Peyer's patch (tissue), 4 donors: ENCODE measurements around the gene MNAT1. TPM values are rescaled to one million over a fixed set of nuclear protein-coding genes. Genes with fewer than 3 reads are reported as not detected.

ENCODE experiments used
- DNase-seq, 3 donors: peaks; one replicate each; pipeline ENCODE4 v3.0.0-alpha.2; 2017 to 2019
- H3K27ac ChIP-seq, 4 donors: fragments of 200-600 bp; sonication (generic); one replicate each; pipeline ENCODE4 v1.5.1; 2016 to 2019
- H3K27me3 ChIP-seq, 2 donors: fragments of 200-600 bp; sonication (generic); one replicate each; pipeline ENCODE4 v1.5.1; 2019
- H3K36me3 ChIP-seq, 3 donors: fragments of 200-600 bp; sonication (generic); one replicate each; pipeline ENCODE4 v1.5.1; 2016 to 2019
- H3K4me1 ChIP-seq, 4 donors: fragments of 200-600 bp; sonication (generic); one replicate each; pipeline ENCODE4 v1.5.1; 2016 to 2019
- H3K4me3 ChIP-seq, 4 donors: fragments of 200-600 bp; sonication (generic); 1 replicate in 3 of 4; 2 replicates in 1 of 4; pipeline ENCODE4 v1.5.1; 2016 to 2019; ENCODE audit warnings: mild to moderate bottlenecking in 1 of 4
- H3K9me3 ChIP-seq, 4 donors: fragments of 200-600 bp; sonication (generic); one replicate each; pipeline ENCODE4 v1.5.1; 2016 to 2019; ENCODE audit warnings: mild to moderate bottlenecking in 1 of 4
- POLR2A ChIP-seq, 2 donors: fragments of 450-650 bp; IDR thresholded peaks; one replicate each; pipeline ENCODE4 v1.5.1; 2017; ENCODE audit warnings: antibody characterized with exemption in 2 of 2, mild to moderate bottlenecking in 2 of 2, moderate library complexity in 2 of 2
- total RNA-seq, 4 donors: library from RNA; depleted of rRNA; stranded (reverse); fragments of >200 nt; gene quantifications; one replicate each; pipeline ENCODE4 v1.1.0, GENCODE V29; 2016
- TF ChIP-seq, protein P1 (sequence below), 6 experiments: fragments of 450-650 bp in 4 of 6; fragments of 200-600 bp in 2 of 6; sonication (generic) in 1 of 6; IDR thresholded peaks; one replicate each; pipeline ENCODE4 v1.5.1; 2017 to 2019; ENCODE audit warnings: antibody characterized with exemption in 6 of 6, mild to moderate bottlenecking in 3 of 6, moderate library complexity in 1 of 6

The MNAT1 gene
- total RNA-seq, 4 donors from 2014 or later, result 7.5 to 66.8 (median 17.2) TPM

DNA sequence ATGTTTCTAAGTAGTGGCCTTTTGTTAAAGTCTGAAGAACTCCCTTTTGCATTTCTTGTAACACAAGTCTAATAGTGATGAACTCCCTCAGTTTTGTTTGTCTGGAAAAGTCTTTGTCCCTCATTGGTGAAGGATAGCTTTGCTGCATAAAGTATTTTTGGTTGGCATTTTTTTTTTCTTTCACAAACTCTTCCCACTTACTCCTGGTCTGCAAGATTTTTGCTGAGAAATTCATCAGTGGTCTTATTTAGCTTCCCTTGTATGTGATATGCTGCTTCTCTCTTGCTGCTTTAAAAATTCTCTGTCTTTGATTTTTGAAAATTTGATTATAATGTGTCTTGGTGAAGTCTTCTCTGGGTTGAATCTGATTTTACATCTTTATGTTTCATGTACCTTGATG is 223.6 kb downstream of the MNAT1 start:
- Histone ChIP-seq H3K9me3 (peaks cover 0 to 12% (median 0%) of the 10 kb centered on the region in 4 donors), H3K27me3 (no peaks in the 10 kb centered on the region), H3K36me3 (no peaks in the 10 kb centered on the region), H3K4me1 (no peaks in the 10 kb centered on the region), H3K4me3 (no peak overlapping the region), H3K27ac (no peak overlapping the region)
- TF ChIP-seq, protein P1, sequence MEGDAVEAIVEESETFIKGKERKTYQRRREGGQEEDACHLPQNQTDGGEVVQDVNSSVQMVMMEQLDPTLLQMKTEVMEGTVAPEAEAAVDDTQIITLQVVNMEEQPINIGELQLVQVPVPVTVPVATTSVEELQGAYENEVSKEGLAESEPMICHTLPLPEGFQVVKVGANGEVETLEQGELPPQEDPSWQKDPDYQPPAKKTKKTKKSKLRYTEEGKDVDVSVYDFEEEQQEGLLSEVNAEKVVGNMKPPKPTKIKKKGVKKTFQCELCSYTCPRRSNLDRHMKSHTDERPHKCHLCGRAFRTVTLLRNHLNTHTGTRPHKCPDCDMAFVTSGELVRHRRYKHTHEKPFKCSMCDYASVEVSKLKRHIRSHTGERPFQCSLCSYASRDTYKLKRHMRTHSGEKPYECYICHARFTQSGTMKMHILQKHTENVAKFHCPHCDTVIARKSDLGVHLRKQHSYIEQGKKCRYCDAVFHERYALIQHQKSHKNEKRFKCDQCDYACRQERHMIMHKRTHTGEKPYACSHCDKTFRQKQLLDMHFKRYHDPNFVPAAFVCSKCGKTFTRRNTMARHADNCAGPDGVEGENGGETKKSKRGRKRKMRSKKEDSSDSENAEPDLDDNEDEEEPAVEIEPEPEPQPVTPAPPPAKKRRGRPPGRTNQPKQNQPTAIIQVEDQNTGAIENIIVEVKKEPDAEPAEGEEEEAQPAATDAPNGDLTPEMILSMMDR (IDR thresholded peaks at IDR 0.05), result no peak
- no peak for TF ChIP-seq POLR2A (IDR thresholded peaks at IDR 0.05)
- no peak for DNase-seq

DNA sequence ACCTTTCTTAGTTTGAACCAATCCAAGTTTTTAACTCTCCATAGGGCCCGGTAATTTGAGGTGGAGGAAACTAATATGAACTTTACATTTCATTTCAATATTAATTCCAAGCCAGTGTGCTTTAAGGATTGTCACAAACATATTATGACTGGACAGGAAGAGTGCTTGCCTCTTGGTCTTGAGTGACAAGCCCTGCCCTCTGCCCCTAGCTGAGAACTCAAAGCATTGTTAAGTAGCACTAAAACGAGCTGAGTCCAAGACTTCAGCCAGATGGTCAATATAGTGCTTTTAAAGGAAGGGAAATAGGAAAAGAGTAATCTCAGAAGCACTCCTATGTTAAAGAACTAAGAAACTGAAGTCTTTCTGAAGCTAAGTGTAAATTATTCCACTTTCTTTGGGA is 229.2 kb downstream of the MNAT1 start:
- TF ChIP-seq, protein P1 (IDR thresholded peaks at IDR 0.05), result no peak
- no peak for TF ChIP-seq POLR2A (IDR thresholded peaks at IDR 0.05)
- Histone ChIP-seq H3K36me3 (no peaks in the 10 kb centered on the region), H3K27ac (no peak overlapping the region), H3K9me3 (peaks cover 0 to 3% (median 0%) of the 10 kb centered on the region in 4 donors), H3K27me3 (no peaks in the 10 kb centered on the region), H3K4me3 (no peak overlapping the region), H3K4me1 (no peaks in the 10 kb centered on the region)
- no peak for DNase-seq

DNA sequence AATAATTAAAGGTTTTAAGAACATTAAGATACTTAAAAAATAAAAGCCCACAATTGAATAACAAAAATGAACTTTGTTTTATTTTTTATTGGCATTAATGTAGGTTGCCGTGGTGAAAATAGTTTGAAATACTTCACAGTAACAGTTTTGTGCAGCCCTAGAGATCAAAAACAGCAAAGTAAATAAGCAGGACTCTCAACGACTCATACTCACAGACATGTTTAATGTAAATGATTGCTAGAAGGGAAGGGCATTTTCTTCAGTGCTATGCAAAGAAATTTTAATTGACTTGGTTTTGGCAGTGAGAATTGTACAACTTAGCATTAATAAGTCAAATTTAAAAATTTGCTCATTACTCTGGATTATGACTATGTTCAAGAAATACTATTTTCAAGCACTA is 230.3 kb downstream of the MNAT1 start:
- Histone ChIP-seq H3K27ac (no peak overlapping the region), H3K27me3 (no peaks in the 10 kb centered on the region), H3K4me1 (no peaks in the 10 kb centered on the region), H3K4me3 (no peak overlapping the region), H3K36me3 (no peaks in the 10 kb centered on the region), H3K9me3 (no peaks in the 10 kb centered on the region)
- TF ChIP-seq, protein P1 (IDR thresholded peaks at IDR 0.05), result no peak
- TF ChIP-seq POLR2A (IDR thresholded peaks at IDR 0.05), result no peak
- DNase-seq, result no peak

DNA sequence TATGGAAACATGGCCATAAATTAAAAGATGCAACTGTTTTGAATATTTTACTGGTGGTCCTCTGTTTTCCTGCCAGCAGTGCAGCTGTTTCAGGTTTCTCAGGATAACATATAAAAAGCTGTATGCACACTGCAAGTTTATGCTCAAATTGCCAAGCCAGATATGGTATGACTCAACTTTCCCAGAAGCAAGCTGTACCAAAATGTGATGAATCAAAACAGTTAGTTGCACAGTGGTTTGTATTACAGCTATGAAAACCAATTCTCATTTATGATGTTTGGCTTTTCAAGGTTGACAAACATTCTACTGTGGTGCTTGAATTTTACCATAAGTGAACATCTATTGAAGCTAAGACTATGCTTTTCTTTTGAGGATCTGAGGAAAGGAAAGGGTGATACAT is 230.8 kb downstream of the MNAT1 start:
- H3K4me1 ChIP-seq, result no peaks in the 10 kb centered on the region
- no peaks in the 10 kb centered on the region for H3K27me3 ChIP-seq
- no peak overlapping the region for H3K4me3 ChIP-seq
- H3K36me3 ChIP-seq, result no peaks in the 10 kb centered on the region
- H3K9me3 ChIP-seq, result no peaks in the 10 kb centered on the region
- TF ChIP-seq, protein P1 (IDR thresholded peaks at IDR 0.05), result no peak
- no peak for TF ChIP-seq POLR2A (IDR thresholded peaks at IDR 0.05)
- no peak overlapping the region for H3K27ac ChIP-seq
- no peak for DNase-seq

DNA sequence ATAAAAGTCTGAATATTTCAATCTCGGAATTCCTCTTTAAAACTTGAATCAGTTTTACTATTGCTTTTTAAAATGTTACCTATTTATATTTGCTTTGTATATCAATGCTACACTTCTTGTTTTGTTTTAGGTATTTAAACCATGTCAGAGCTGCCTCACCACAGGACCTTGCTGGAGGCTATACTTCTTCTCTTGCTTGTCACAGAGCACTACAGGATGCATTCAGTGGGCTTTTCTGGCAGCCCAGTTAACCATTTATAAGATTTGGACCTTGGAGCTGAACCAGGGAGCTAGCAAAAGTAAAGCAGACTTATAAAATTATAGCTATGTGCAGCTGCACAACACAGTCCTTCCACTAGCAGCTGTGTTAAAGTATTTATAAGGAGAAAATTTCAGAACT is 233.5 kb downstream of the MNAT1 start:
- no peak for DNase-seq
- no peaks in the 10 kb centered on the region for H3K9me3 ChIP-seq
- TF ChIP-seq, protein P1 (IDR thresholded peaks at IDR 0.05), result no peak
- no peak for TF ChIP-seq POLR2A (IDR thresholded peaks at IDR 0.05)

DNA sequence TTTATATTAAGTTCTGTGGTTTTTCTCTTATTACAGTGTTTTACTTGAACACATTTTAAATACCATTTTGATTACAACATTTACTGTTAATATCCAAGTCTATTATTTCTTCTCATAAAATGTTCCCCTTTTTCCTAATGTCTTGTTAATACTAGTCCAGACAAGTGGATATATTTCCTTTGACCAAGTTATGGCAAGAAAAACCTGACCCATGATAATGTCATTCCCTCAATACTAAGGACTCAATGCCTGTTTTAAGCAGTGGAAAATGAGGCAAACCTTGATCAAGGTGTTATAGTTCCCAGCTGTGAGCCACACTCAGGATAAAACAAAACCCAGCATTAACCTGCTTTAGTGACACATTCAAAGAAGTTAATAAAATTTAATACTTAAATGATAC is 234.1 kb downstream of the MNAT1 start:
- H3K4me1 ChIP-seq, result no peaks in the 10 kb centered on the region
- TF ChIP-seq, protein P1 (IDR thresholded peaks at IDR 0.05), result no peak
- TF ChIP-seq POLR2A (IDR thresholded peaks at IDR 0.05), result no peak
- H3K36me3 ChIP-seq, result no peaks in the 10 kb centered on the region
- H3K27ac ChIP-seq, result no peak overlapping the region
- DNase-seq, result no peak
- no peak overlapping the region for H3K4me3 ChIP-seq
- H3K9me3 ChIP-seq, result no peaks in the 10 kb centered on the region
- no peaks in the 10 kb centered on the region for H3K27me3 ChIP-seq

More for the DNA sequence above, 233.5 kb downstream of the MNAT1 start:
- H3K36me3 ChIP-seq, result no peaks in the 10 kb centered on the region
- no peak overlapping the region for H3K4me3 ChIP-seq
- H3K27ac ChIP-seq, result no peak overlapping the region
- H3K4me1 ChIP-seq, result no peaks in the 10 kb centered on the region
- no peaks in the 10 kb centered on the region for H3K27me3 ChIP-seq
